K562 (cell line): ENCODE data around the gene DAGLA. TPM values are rescaled to one million over a fixed set of nuclear protein-coding genes. Genes with fewer than 3 reads are reported as not detected.

Experiments
- ARHGAP35 ChIP-seq: fragments of 450-650 bp; IDR thresholded peaks from 2 replicates; pipeline ENCODE4 v1.6.1; 2018; ENCODE audit not compliant: partially characterized antibody
- ARNT ChIP-seq, 2 experiments: fragments of 450-650 bp; IDR thresholded peaks; 2 replicates each; pipeline ENCODE4 v1.6.1; 2016; ENCODE audit warnings: mild to moderate bottlenecking in 1 of 2
- ATF6 ChIP-seq: sonication (generic); formaldehyde crosslinking; IDR thresholded peaks from 2 replicates; pipeline ENCODE4 v1.4.0; 2020; ENCODE audit warnings: mild to moderate bottlenecking, missing genetic modification reagents
- BRF2 ChIP-seq: IDR thresholded peaks from 3 replicates; pipeline ENCODE4 v1.6.1; 2011; ENCODE audit warnings: borderline replicate concordance, mild to moderate bottlenecking; ENCODE audit not compliant: insufficient read length, insufficient read depth
- CUX1 ChIP-seq: fragments of 200-800 bp; sonication (Bioruptor generic); IDR thresholded peaks from 2 replicates; pipeline ENCODE4 v1.6.1; 2016; ENCODE audit warnings: missing genetic modification characterization, missing compliant biosample characterization
- EWSR1 ChIP-seq: fragments of 450-650 bp; IDR thresholded peaks from 2 replicates; pipeline ENCODE4 v1.6.1; 2018; ENCODE audit warnings: borderline replicate concordance, mild to moderate bottlenecking, low read depth, moderate library complexity; ENCODE audit not compliant: partially characterized antibody
- FOXM1 ChIP-seq, 2 experiments: fragments of 450-650 bp in 1 of 2; sonication (generic) in 1 of 2; formaldehyde crosslinking in 1 of 2; IDR thresholded peaks; 2 replicates each; pipeline versions ENCODE4 v1.6.1 to v1.9.0; 2017 to 2022; ENCODE audit warnings: low read depth in 2 of 2, mild to moderate bottlenecking in 2 of 2, missing genetic modification reagents in 1 of 2, moderate library complexity in 1 of 2
- HDAC8 ChIP-seq: fragments of 450-650 bp; IDR thresholded peaks from 2 replicates; pipeline ENCODE4 v1.6.1; 2016; ENCODE audit warnings: mild to moderate bottlenecking, missing genetic modification characterization, moderate library complexity, missing compliant biosample characterization
- PHF20 ChIP-seq: fragments of 450-650 bp; IDR thresholded peaks from 2 replicates; pipeline ENCODE4 v1.6.1; 2018; ENCODE audit not compliant: partially characterized antibody
- POLR2B ChIP-seq: fragments of 450-650 bp; IDR thresholded peaks from 2 replicates; pipeline ENCODE4 v1.6.1; 2018; ENCODE audit warnings: low read depth; ENCODE audit not compliant: partially characterized antibody
- RCOR1 ChIP-seq, 2 experiments: IDR thresholded peaks; 2 replicates each; pipeline ENCODE4 v1.6.1; 2012; ENCODE audit warnings: low read depth in 2 of 2, low read length in 2 of 2, borderline replicate concordance in 1 of 2, improper control_type of control experiment in 1 of 2
- SAP30 ChIP-seq: fragments of 200-600 bp; sonication (generic); IDR thresholded peaks from 2 replicates; pipeline ENCODE4 v1.6.1; 2012; ENCODE audit warnings: borderline replicate concordance, low read depth, mild to moderate bottlenecking, moderate library complexity, low read length, control low read depth, inconsistent platforms; ENCODE audit not compliant: insufficient read depth, poor library complexity, severe bottlenecking
- SREBF2 ChIP-seq: sonication (generic); formaldehyde crosslinking; IDR thresholded peaks from 2 replicates; pipeline ENCODE4 v1.4.0; 2020; ENCODE audit warnings: mild to moderate bottlenecking, missing genetic modification reagents
- TEAD4 ChIP-seq, 2 experiments: sonication (generic) in 1 of 2; formaldehyde crosslinking in 1 of 2; IDR thresholded peaks; 2 replicates each; pipeline versions ENCODE4 v1.6.1 to v1.8.0; 2012 to 2022; ENCODE audit warnings: borderline replicate concordance in 1 of 2, inconsistent platforms in 1 of 2, low read length in 1 of 2, mild to moderate bottlenecking in 1 of 2, missing genetic modification reagents in 1 of 2
- WHSC1 ChIP-seq: IDR thresholded peaks from one replicate; pipeline ENCODE4 v1.6.1; 2012; ENCODE audit warnings: low read length, control low read depth, inconsistent platforms
- ZNF143 ChIP-seq: sonication (generic); formaldehyde crosslinking; IDR thresholded peaks from 2 replicates; pipeline ENCODE4 v1.9.0; 2022; ENCODE audit warnings: mild to moderate bottlenecking, missing genetic modification reagents
- ZNF239 ChIP-seq: fragments of 250-450 bp; sonication (Bioruptor Pico); IDR thresholded peaks from 2 replicates; pipeline ENCODE4 v1.4.0; 2020; ENCODE audit warnings: mild to moderate bottlenecking
- ZNF253 ChIP-seq: fragments of 250-450 bp; sonication (Bioruptor Pico); conservative IDR thresholded peaks from 2 replicates; pipeline ENCODE4 v1.6.1; 2021; ENCODE audit warnings: mild to moderate bottlenecking
- polyA plus RNA-seq, 8 experiments: library from polyadenylated mRNA; depleted of rRNA in 4 of 8; stranded (reverse) in 5 of 8; unstranded in 3 of 8; fragments of >200 nt; fragmentation: Nextera tagmentation in 2 of 8; fragmentation: Illumina TruSeq in 1 of 8; extraction: Ambion mirVana in 2 of 8; extraction: Trizol in 1 of 8; gene quantifications; 2 replicates each; pipeline versions ENCODE4 v1.2.1 to v1.2.3, GENCODE V29; 2011 to 2014; ENCODE audit warnings: inconsistent platforms in 1 of 8, missing spikeins in 1 of 8
- total RNA-seq, 7 experiments: library from RNA; depleted of rRNA in 6 of 7; stranded (reverse); fragments of >200 nt in 6 of 7; fragmentation: Illumina TruSeq in 2 of 7; extraction: Trizol in 2 of 7; gene quantifications; 2 replicates each; pipeline versions ENCODE4 v1.2.1 to v1.2.3, GENCODE V29; 2011 to 2021; ENCODE audit warnings: low replicate concordance in 1 of 7

DAGLA gene
- total and polyA plus RNA-seq, 9 of the 15 experiments (the other 6 are each of a cell fraction or from before 2014, with no cell fraction given) = 0.03 to 0.16 (median 0.04) TPM; not detected in 4

- TF ChIP-seq CUX1 (no peak), SAP30 (peak; percentile 63), PHF20 (no peak), HDAC8 (tag) (no peak), BRF2 (no peak), ZNF143 (CRISPR knock-in tag) (no peak; the same call in 1 of the 2 replicates), EWSR1 (no peak), WHSC1 (no peak), ZNF239 (CRISPR knock-in tag) (no peak), FOXM1 (IDR thresholded peaks at IDR 0.05; ENCODE audit: low read depth) (no peak), FOXM1 (CRISPR knock-in tag; IDR thresholded peaks at IDR 0.05; ENCODE audit: low read depth) (no peak), ARNT (IDR thresholded peaks at IDR 0.05) (no peak), ARHGAP35 (no peak), RCOR1 (IDR thresholded peaks at IDR 0.05; ENCODE audit: borderline replicate concordance in 1 of 2, low read depth in 2 of 2, low read length in 2 of 2) (peak; percentile 69 to 95), TEAD4 (IDR thresholded peaks at IDR 0.05; ENCODE audit: low read length) (no peak), TEAD4 (CRISPR knock-in tag; IDR thresholded peaks at IDR 0.05; ENCODE audit: borderline replicate concordance) (peak; percentile 27; the same call in 1 of the 2 replicates), SREBF2 (CRISPR knock-in tag) (no peak), ZNF253 (CRISPR knock-in tag) (no peak), ATF6 (CRISPR knock-in tag) (no peak), POLR2B (no peak)
Observed at GRCh38 chr11:61733120-61733978, 53.2 kb downstream of the DAGLA start (continued).
